NAMALWA (cell line): ENCODE results near the gene PDE4B.

Experiments used
- DNase-seq: peaks from one replicate; pipeline ENCODE4 v3.0.0-alpha.2; 2015; ENCODE audit warnings: low spot score

PDE4B gene

DNA sequence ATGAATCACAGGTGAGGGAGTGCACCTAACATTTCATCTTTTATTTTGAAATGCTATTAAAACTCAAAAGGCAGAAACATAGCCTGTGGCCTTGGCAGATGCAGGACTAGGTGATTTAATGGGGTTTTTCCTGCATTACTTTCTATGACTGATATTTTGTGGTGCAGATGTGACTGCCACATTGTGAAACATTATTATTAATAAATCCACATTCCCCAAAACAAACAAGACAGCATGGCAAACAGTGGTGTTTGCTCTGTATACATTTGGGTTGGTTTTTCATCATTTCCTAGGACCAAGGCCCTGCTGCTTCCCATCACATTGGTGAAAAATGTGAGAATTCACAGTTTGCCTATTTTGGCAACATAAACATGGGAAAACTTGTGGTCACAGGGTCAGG, 493.6 kb downstream of the PDE4B start:
- DNase-seq = no peak

DNA sequence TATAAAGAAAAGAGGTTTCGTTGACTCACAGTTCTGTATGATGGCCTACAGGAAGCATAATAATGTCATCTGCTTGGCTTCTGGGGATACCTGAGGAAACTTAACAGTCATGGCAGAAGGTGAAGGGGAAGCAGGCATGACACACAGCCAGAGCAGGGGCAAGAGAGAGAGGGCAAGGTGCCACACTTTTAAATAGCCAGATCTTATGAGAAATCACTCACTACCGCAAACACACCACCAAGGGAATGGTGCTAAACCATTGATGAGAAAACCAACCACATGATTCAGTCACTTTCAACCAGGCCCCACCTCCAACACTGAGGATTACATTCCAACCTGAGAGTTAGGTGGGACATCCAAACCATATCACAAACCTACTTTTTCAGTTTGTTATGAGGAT, 495.4 kb downstream of the PDE4B start:
- DNase-seq = no peak

DNA sequence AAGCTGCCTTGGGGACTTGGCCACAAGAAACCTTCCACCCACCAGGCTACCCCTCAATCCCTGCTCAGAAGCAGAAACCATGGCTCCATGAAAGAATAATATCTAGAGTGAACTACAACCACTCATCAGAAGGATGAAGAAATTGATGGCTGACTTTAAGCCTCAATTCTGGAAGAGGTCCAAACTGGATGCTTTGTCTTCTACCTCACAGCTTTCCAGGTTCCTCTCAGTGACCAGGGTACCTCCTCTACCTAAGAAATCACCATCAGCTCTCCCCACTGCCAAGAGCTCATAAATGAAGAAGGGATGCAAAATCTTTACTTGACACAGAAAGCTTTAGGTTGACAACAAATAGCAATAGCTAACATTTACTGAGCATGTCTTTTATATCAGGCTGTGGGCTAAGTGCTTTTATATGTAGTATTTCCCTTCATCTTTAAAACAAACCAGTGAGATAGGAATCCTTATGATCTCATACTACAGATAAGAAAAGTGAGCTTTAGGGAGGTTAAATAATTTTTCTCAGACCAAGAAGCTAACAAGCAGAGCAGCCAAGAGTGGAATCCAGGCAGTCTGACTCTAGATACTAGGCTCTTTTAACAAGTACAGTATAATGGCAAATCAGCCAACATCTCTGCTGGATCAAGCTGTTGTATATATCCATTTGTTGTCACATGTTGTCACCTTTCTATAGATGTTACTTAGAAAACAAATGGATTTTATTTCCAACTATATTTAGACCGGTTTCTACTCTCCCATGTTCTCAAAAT, 498.3 kb downstream of the PDE4B start:
- no peak for DNase-seq

DNA sequence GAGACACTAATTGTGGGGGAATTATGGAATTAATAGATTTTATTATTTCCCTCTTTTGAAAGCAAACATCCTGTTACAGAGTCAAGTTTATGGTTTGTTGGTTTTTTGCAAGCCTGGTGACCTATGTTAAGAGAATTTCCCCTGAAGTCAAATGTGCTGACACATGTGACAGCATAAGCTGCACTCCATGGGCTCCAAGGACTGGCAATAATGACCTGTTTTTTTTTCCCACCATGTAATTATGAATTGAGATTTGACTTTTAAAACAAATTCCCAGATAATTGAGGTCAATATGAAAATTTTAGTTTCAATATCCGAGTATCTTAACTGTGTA, 498.8 kb downstream of the PDE4B start:
- DNase-seq = no peak

DNA sequence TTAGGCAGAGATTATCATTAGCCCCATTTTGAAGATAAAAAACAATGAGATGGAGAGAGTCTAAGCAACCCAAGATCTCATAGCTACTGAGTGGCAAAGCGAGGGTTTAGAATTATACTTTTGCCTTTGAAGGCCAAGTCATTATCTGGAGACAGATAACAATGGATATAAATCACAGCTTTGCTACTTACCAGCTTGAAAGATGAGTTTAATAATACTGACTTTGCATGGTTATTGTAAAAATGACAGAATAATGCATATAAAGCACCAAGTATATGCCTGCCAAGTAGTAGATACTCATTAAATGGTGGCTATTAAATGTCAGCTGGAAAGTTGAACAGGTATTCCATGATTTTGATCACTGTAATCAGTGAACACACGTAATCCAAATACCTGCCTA, 499.6 kb downstream of the PDE4B start:
- no peak for DNase-seq

DNA sequence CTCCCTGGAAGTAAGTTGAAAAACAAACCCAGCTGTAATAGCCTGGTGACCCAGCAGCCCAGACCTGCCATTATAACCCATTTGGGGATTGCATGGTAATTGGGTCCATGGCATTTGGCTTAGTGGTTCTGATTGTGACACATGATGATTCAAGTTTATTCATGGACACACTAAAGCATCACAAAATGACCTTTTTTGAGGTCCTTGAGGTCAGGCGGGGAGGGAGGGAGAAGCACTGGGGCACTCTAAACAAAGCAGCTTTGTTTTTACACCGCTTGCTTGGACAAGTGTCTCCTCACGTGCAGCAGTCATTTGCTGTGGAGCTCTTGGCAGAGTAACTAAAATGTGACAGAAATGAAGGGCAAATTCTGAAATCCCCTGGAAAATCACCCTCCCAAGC, 500.2 kb downstream of the PDE4B start:
- no peak for DNase-seq

DNA sequence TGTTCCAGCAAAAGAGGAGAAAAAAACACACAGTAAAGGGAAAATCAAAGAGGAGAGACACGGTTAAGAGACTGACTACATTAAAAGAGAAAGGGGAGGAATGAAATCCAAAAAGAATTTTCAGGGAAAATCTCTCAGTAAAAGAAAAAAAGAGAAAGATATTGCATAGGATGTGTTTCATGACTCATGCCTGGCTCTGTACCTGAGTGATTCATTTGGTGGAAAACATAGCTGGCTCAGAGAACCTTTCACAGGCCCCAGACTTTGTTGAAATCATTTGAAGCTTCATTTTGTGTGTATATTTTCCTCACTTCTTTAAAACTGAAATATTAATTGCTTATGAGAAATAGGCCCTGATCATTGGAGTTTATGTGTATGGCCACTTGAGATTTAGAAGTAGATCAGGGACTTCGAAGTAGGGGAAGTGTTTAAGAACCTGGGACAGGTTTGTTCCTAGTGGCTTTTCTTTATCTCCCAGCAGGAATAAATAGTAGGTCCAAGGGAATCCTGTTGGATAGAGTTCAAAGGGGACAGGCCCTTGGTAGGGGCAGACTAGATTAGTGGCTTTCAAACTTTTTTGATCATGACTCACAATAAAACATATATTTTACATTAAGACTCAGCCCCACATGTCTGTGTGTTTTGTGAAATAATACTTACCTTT, 502.1 kb downstream of the PDE4B start:
- DNase-seq = no peak

DNA sequence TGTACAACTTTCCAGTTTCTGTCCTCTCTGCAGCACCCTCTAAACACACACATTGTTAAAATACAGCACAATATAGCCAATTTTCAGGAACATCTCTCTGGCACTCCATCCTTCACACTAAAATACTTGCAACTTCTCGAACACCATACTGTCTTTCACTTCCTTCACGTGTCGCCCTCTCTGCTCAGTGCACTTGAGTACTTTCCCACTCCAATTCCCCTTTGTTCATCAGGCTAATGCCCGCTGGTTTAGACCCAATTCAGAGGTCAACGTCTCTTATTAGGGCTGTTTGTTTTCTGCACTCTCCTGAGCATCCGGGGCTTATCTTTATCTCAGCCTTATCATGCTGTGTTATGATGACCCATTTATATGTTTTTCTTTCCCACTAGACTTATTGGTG, 503.1 kb downstream of the PDE4B start:
- no peak for DNase-seq

DNA sequence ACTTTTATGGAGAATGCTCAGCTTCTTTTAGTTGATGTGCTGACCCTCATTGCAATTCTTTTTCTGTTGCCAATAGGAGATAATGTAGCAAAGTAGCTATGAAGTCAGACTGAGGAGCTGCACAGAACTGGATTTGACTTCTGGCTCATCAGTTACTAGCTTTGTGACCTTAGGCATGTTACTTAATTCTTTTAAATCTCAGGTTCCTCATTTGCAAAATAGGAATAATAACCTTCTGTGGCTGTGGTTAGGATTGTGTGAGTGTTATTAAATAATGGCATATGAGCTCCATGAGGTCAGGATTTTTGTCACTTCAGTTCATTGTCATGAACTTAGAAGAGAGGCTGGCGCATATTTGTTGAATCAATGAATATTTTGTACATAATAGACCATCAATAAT, 503.7 kb downstream of the PDE4B start:
- DNase-seq = no peak

DNA sequence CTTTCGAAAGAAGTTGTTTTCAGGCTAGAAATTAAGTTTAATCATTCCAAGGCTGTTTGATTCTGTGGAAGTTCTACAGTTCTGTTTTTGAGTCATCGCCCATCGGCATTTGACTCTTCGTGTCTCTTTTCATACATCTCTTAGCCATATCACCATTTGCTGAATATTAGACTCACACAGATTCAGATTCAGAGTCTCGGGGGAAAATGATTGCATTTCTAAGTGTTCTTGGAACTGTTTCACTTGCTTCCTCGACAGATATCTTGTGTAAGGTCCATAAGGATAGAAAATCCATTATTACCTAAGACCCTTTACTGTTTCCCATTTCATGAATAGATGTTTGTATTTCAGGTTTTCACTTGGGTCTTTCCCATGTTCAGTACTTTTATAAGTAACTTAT, 504.3 kb downstream of the PDE4B start:
- DNase-seq = no peak

DNA sequence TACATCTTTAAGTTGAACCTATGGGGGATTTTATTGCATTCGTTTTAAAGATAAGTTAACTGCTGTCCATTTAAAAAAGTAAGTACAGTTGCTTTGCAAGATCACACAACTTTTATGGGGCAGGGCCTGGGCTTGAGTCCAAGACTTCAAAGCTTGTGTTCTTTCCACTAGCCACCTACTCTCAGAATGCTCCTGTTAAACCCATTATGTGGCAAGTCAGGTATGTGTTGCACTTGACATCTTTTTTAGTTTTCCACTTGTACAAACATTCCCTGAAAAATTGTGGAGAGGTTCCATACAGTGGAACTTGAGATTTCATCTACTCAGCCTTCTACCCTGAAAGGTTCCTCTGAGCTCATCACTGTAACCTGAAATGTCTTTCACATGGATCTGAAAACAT, 505.8 kb downstream of the PDE4B start:
- DNase-seq = no peak

DNA sequence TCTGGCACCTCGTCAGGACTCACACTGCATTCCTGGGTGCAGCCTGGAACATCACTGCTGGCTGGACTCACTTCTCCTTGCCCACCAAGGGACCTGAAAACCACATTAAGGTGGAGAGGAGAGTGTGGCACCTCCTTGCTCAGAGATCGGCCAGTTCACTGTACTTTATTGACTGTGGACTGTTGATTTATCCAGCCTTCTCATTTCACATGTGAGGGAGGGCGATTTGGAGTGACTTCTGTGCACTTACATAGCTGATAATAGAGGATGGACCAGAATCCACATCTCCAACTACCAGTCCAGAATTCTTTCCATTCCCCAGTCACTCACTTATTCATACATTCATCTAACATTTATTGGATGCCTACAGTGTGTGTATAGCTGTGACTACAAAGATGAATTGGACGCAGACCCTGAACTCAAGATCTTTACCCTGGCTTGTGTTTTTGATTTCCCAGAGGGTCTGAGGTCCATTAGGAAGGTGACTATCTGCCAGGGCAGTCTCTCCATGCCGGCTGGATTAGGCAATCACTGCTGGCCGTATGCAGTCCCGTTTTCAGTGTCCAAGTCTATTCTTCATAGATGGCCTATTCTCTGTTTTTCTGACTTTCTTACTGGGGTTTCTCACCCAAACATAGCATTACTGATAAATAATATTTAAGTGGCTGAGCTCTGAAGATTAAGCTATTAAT, 507.7 kb downstream of the PDE4B start:
- DNase-seq = no peak

DNA sequence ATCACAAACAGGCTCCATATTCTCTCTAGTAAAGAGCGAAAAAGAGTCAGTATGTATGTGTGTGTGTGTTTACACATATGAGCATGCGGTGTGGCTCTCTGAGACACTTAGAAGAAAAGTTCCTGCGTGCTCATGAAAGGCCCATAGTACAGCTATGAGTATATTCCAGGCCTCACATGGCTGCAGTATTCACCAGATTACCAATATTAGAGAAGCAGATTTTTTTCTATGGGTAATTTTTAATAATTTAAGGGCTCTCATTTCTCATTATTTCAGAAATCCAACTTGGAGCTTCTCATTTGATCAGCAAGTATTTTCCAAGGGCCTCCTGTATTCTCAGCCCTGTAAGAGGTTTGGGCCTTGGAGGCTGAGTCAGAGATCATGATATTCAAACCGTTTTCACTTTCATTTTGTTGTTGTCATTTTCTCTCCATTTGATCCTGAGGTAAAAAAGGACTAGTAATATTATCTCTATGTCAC, 508.3 kb downstream of the PDE4B start:
- no peak for DNase-seq

DNA sequence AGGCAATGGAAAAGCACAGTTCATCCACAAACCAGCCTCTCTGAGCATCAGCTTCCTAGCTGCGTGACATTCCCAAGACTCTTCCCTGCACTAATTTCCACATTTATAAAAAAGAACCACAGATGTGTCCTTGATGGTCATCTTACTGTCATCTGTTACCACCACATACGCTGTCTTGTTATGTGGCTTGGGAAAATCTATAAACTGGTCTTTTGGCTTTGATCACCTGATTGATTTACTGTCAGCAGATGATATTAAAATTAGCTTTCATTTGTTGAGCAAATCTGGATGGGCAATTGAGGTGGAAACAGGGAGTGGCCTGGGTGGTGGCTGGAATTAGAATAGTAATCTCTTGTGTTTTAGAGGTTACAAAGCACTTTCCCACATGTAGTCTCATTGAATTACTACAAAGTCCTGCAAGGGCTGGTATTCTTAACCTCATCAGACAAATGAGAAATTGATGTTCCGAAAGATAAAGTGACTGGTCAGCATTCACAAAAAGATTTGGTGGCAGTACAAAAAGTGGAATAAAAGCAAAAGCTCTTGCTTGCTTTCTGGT, 509.6 kb downstream of the PDE4B start:
- no peak for DNase-seq

DNA sequence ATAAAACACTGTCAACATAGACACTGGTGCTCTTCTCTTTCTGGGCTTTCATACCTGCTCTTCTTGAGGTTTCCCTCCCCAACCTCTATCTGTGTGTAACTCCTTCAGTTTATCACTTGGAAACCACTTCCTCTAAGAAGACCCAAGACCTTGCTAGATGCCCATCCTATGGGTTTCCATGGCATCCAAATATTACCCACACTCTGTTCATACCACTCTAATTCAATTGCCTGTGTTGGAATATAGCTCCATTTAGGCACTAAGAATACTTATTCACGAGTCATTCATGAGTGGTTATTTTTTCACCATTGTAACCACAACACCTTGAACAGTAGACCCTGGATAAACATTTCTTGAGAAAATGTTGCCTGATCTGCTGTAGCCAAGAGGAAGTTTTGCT, 510.1 kb downstream of the PDE4B start:
- DNase-seq = no peak

DNA sequence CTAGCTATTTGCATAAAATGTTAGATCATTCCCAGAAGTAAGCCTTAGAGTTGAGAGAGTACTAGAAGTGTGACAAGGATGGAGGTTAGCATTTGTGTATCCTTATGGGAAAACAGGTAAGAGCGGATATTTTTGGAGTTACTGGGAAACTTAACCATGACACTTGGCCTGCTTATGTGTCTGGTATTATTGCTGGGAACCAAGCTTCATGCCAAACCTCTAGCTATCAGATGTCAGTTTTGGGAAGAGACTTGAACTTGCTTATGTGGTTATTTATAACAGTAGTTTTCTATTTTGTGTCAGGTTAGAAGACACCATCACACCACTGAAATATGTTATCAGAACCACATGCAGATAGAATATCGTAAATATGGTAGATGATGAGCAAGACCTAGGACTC, 511.0 kb downstream of the PDE4B start:
- no peak for DNase-seq

DNA sequence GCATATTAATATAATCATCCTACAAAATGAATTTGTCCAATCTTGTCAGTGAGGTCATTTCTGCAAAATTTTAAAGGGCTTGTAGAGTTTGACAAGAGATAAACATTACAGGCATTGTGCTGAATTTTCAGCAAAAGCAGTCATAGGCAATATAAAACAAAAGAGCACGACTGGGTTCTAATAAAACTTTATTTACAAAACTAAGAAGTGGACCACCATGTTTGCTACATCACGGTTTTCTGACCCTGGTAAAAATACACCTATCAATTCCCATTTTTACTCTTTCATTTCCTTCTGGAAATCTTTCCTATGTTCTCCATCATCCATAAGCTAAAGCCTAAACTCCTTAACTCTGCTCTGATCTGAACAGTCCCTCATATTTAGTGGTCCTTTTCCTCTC, 511.4 kb downstream of the PDE4B start:
- DNase-seq = no peak

DNA sequence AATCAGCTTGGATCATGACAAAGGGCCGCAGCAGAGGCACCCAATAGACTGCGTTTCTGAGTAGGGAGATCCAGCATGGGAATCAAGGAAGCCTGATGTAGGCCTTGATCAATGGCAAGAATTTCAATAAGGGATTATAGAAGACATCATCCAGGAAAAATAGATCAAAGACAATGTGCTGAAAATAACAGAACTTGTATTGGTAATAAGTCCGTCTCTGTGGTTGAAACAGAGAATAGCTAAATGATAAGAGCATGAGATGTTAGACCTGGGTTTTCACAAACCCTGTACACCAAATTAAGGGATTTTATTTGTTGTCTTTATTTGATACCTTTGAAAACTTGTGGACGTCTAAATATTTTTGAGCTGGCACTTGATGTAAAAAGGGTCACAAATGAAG, 513.2 kb downstream of the PDE4B start:
- DNase-seq = no peak

DNA sequence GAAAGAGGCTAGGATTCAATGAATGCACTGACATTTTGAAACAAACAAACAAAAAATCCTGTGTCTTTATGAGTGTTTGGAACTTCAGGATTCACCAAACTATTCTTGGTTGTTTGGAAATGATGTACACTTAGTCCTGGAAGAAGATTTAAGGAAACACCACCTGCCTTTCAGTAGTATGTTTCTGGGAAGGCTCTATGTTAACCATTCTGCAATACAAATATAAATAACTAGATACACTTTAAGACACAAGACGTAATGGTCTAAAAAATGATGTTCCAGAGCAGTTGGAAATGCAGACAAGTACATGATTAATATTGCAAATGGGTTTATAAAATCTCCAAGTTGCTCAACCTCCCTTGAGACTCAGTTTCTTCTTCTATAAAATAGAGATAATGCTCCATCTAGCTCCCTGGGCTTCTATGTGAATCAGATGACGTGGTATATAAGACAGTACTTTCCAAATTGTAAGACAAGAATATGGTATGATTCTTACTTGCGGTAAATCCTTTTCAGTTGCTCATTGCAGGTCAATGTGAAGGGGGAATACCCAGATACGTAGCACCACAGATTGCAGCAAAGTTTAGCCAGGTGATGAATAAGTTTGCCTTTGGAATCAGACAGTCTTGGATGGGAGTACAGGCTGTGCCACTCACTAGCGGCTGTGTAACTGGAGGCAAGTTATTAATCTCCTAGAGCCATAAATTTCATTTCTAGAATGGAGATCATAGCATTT, 516.5 kb downstream of the PDE4B start:
- DNase-seq = no peak

DNA sequence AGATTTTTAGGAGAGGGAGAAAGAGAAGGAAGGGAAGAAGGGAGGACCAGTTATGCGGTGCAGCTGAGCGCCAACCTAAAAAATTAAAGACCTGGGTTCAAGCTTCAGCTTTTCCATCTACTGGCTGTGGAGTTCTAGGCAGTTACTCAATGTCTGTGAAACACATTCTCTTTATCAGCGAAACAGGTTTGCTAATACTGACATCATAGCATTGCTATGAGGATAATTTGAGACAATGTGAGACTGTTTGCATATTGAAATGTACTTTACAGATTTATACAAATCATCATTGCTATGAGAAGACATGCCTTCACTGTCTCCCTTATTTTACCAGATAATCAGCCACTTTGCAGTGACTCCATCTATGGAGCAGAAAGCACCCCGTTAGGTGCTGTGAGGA, 518.4 kb downstream of the PDE4B start:
- DNase-seq = no peak

DNA sequence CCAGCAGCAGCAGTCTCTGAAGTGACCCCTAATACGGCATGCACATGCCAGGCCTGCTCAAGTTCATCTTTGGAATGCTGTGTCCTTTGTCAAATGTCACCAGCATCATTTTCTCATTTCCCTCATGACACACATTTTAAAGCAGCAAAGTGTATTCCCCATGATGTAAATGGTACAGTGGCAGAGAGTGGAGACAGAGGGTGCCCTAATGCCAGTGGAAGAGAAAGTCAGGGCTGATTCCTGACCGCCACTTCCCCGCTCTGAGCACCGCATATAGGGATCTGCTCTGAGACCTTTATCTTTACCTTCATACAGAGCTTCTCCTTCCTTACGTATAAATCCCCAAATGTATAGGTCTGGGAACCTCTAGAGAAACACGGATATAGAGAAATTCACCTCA, 518.9 kb downstream of the PDE4B start:
- no peak for DNase-seq

DNA sequence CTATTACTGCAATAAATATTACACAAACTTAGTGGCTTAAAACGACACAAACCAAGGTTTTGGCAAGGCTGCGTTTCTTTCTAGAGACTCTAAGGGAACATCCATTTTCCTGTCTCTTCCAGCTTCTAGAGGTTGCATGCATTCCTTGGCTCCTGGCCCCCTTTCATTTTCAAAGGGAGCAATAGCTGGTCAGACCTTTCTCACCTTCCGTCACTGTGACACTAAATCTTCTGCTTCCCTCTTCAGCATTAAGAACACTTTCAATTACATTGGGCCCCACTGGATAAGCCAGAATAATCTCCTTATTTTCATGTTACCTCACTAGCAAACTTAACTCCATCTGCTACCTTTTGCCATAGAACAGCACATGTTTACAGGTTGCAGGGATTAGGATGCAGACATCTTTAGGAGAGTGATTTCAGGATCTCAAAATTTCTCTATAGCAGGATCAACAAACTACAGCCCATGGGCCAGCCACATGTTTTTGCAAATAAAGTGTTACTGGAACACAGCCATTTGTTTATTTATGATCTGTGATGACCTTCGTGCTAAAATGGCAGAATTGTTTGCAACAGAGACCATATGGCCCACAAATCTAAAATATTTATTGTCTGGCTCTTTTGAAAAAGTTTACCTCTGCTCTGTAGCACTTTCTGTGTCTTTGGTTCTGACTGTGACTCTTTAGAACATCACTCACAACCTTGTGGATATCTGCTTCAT, 519.7 kb downstream of the PDE4B start:
- no peak for DNase-seq
